ENCODE measurements around the gene ISOC1. TPM values are rescaled to one million over a fixed set of nuclear protein-coding genes. Genes with fewer than 3 reads are reported as not detected.

The ISOC1 gene
- polyA plus RNA-seq, 4 donors = 43.8 to 65.4 (median 55.9) TPM

GRCh38 chr5:129061849-129062248 lies 32.7 kb upstream of the ISOC1 start:
- FAIRE-seq = no peak
- no peaks in the 10 kb centered on the region for H3K27me3 ChIP-seq (ENCODE audit: control insufficient read depth in 3 of 3, insufficient read depth in 3 of 3, low read length in 3 of 3)
- peaks cover 0 to 4% of the 10 kb centered on the region in 2 donors for H3K9me3 ChIP-seq (ENCODE audit: control insufficient read depth in 2 of 2, insufficient read depth in 1 of 2, low read depth in 1 of 2, low read length in 1 of 2)
- no peak for DNase-seq
- no peak overlapping the region for H3K27ac ChIP-seq (ENCODE audit: low read depth in 1 of 3, low read length in 2 of 3)
- H3K4me3 ChIP-seq (ENCODE audit: low read depth in 1 of 3, low read length in 3 of 3) = no peak overlapping the region
- 38 to 70% (median 50%) methylated on average over 2 of the region's 2 CpGs for WGBS, 3 donors
- no peaks in the 10 kb centered on the region for H3K36me3 ChIP-seq (ENCODE audit: control insufficient read depth in 3 of 3, insufficient read depth in 2 of 3, low read depth in 1 of 3, low read length in 3 of 3)
- no peaks in the 10 kb centered on the region for H3K4me1 ChIP-seq (ENCODE audit: control insufficient read depth in 3 of 3, insufficient read depth in 2 of 3, low read depth in 1 of 3, low read length in 2 of 3)

GRCh38 chr5:129063483-129064113 lies 31.0 kb upstream of the ISOC1 start:
- no peaks in the 10 kb centered on the region for H3K27me3 ChIP-seq (ENCODE audit: control insufficient read depth in 3 of 3, insufficient read depth in 3 of 3, low read length in 3 of 3)
- H3K4me1 ChIP-seq (ENCODE audit: control insufficient read depth in 3 of 3, insufficient read depth in 2 of 3, low read depth in 1 of 3, low read length in 2 of 3) = no peaks in the 10 kb centered on the region
- FAIRE-seq = no peak
- WGBS, 3 donors = 75 to 94% (median 78%) methylated on average over 1 of the region's 1 CpG
- H3K9me3 ChIP-seq (ENCODE audit: control insufficient read depth in 2 of 2, insufficient read depth in 1 of 2, low read depth in 1 of 2, low read length in 1 of 2) = no peaks in the 10 kb centered on the region
- H3K4me3 ChIP-seq (ENCODE audit: low read depth in 1 of 3, low read length in 3 of 3) = no peak overlapping the region
- H3K36me3 ChIP-seq (ENCODE audit: control insufficient read depth in 3 of 3, insufficient read depth in 2 of 3, low read depth in 1 of 3, low read length in 3 of 3) = no peaks in the 10 kb centered on the region
- no peak for DNase-seq
- no peak overlapping the region for H3K27ac ChIP-seq (ENCODE audit: low read depth in 1 of 3, low read length in 2 of 3)

- no peaks in the 10 kb centered on the region for H3K4me1 ChIP-seq (ENCODE audit: control insufficient read depth in 3 of 3, insufficient read depth in 2 of 3, low read depth in 1 of 3, low read length in 2 of 3)
- WGBS, 3 donors = 74 to 91% (median 88%) methylated on average over 2 of the region's 2 CpGs
- no peaks in the 10 kb centered on the region for H3K36me3 ChIP-seq (ENCODE audit: control insufficient read depth in 3 of 3, insufficient read depth in 2 of 3, low read depth in 1 of 3, low read length in 3 of 3)
- FAIRE-seq (no peak), DNase-seq (no peak)
- no peaks in the 10 kb centered on the region for H3K27me3 ChIP-seq (ENCODE audit: control insufficient read depth in 3 of 3, insufficient read depth in 3 of 3, low read length in 3 of 3)
- no peak overlapping the region for H3K27ac ChIP-seq (ENCODE audit: low read depth in 1 of 3, low read length in 2 of 3)
- no peak overlapping the region for H3K4me3 ChIP-seq (ENCODE audit: low read depth in 1 of 3, low read length in 3 of 3)
- H3K9me3 ChIP-seq (ENCODE audit: control insufficient read depth in 2 of 2, insufficient read depth in 1 of 2, low read depth in 1 of 2, low read length in 1 of 2) = no peaks in the 10 kb centered on the region
These were observed 28.8 kb upstream of the ISOC1 start for GRCh38 chr5:129065721-129066120.

- no peak for FAIRE-seq
- Histone ChIP-seq H3K27me3 (ENCODE audit: control insufficient read depth in 3 of 3, insufficient read depth in 3 of 3, low read length in 3 of 3) (no peaks in the 10 kb centered on the region), H3K27ac (ENCODE audit: low read depth in 1 of 3, low read length in 2 of 3) (no peak overlapping the region)
These were observed 26.8 kb upstream of the ISOC1 start for GRCh38 chr5:129067745-129068144.

GRCh38 chr5:129069292-129069691 lies 25.3 kb upstream of the ISOC1 start:
- no peak overlapping the region for H3K27ac ChIP-seq (ENCODE audit: low read depth in 1 of 3, low read length in 2 of 3)
- no peaks in the 10 kb centered on the region for H3K27me3 ChIP-seq (ENCODE audit: control insufficient read depth in 3 of 3, insufficient read depth in 3 of 3, low read length in 3 of 3)
- H3K4me3 ChIP-seq (ENCODE audit: low read depth in 1 of 3, low read length in 3 of 3) = no peak overlapping the region
- H3K9me3 ChIP-seq (ENCODE audit: control insufficient read depth in 2 of 2, insufficient read depth in 1 of 2, low read depth in 1 of 2, low read length in 1 of 2) = no peaks in the 10 kb centered on the region
- DNase-seq (no peak), FAIRE-seq (no peak)
- 81 to 86% (median 82%) methylated on average over 2 of the region's 2 CpGs for WGBS, 3 donors
- no peaks in the 10 kb centered on the region for H3K4me1 ChIP-seq (ENCODE audit: control insufficient read depth in 3 of 3, insufficient read depth in 2 of 3, low read depth in 1 of 3, low read length in 2 of 3)
- no peaks in the 10 kb centered on the region for H3K36me3 ChIP-seq (ENCODE audit: control insufficient read depth in 3 of 3, insufficient read depth in 2 of 3, low read depth in 1 of 3, low read length in 3 of 3)

More at GRCh38 chr5:129067745-129068144, 26.8 kb upstream of the ISOC1 start:
- Histone ChIP-seq H3K9me3 (ENCODE audit: control insufficient read depth in 2 of 2, insufficient read depth in 1 of 2, low read depth in 1 of 2, low read length in 1 of 2) (no peaks in the 10 kb centered on the region), H3K36me3 (ENCODE audit: control insufficient read depth in 3 of 3, insufficient read depth in 2 of 3, low read depth in 1 of 3, low read length in 3 of 3) (no peaks in the 10 kb centered on the region), H3K4me3 (ENCODE audit: low read depth in 1 of 3, low read length in 3 of 3) (no peak overlapping the region), H3K4me1 (ENCODE audit: control insufficient read depth in 3 of 3, insufficient read depth in 2 of 3, low read depth in 1 of 3, low read length in 2 of 3) (no peaks in the 10 kb centered on the region)
- no peak for DNase-seq

GRCh38 chr5:129073111-129073510 lies 21.4 kb upstream of the ISOC1 start:
- Histone ChIP-seq H3K36me3 (ENCODE audit: control insufficient read depth in 3 of 3, insufficient read depth in 2 of 3, low read depth in 1 of 3, low read length in 3 of 3) (no peaks in the 10 kb centered on the region), H3K27me3 (ENCODE audit: control insufficient read depth in 3 of 3, insufficient read depth in 3 of 3, low read length in 3 of 3) (no peaks in the 10 kb centered on the region), H3K27ac (ENCODE audit: low read depth in 1 of 3, low read length in 2 of 3) (no peak overlapping the region), H3K9me3 (ENCODE audit: control insufficient read depth in 2 of 2, insufficient read depth in 1 of 2, low read depth in 1 of 2, low read length in 1 of 2) (no peaks in the 10 kb centered on the region), H3K4me1 (ENCODE audit: control insufficient read depth in 3 of 3, insufficient read depth in 2 of 3, low read depth in 1 of 3, low read length in 2 of 3) (no peaks in the 10 kb centered on the region), H3K4me3 (ENCODE audit: low read depth in 1 of 3, low read length in 3 of 3) (no peak overlapping the region)
- DNase-seq = no peak
- WGBS, 3 donors = 68 to 79% (median 79%) methylated on average over 3 of the region's 3 CpGs
- no peak for FAIRE-seq

- FAIRE-seq (no peak), DNase-seq (no peak)
- Histone ChIP-seq H3K27me3 (ENCODE audit: control insufficient read depth in 3 of 3, insufficient read depth in 3 of 3, low read length in 3 of 3) (no peaks in the 10 kb centered on the region), H3K4me3 (ENCODE audit: low read depth in 1 of 3, low read length in 3 of 3) (no peak overlapping the region), H3K4me1 (ENCODE audit: control insufficient read depth in 3 of 3, insufficient read depth in 2 of 3, low read depth in 1 of 3, low read length in 2 of 3) (no peaks in the 10 kb centered on the region), H3K36me3 (ENCODE audit: control insufficient read depth in 3 of 3, insufficient read depth in 2 of 3, low read depth in 1 of 3, low read length in 3 of 3) (no peaks in the 10 kb centered on the region), H3K27ac (ENCODE audit: low read depth in 1 of 3, low read length in 2 of 3) (no peak overlapping the region), H3K9me3 (ENCODE audit: control insufficient read depth in 2 of 2, insufficient read depth in 1 of 2, low read depth in 1 of 2, low read length in 1 of 2) (no peaks in the 10 kb centered on the region)
- WGBS, 3 donors = 66 to 73% (median 67%) methylated on average over 4 of the region's 4 CpGs
These were observed 19.6 kb upstream of the ISOC1 start for GRCh38 chr5:129074903-129075302.

- Histone ChIP-seq H3K27me3 (ENCODE audit: control insufficient read depth in 3 of 3, insufficient read depth in 3 of 3, low read length in 3 of 3) (no peaks in the 10 kb centered on the region), H3K9me3 (ENCODE audit: control insufficient read depth in 2 of 2, insufficient read depth in 1 of 2, low read depth in 1 of 2, low read length in 1 of 2) (no peaks in the 10 kb centered on the region), H3K27ac (ENCODE audit: low read depth in 1 of 3, low read length in 2 of 3) (no peak overlapping the region), H3K4me1 (ENCODE audit: control insufficient read depth in 3 of 3, insufficient read depth in 2 of 3, low read depth in 1 of 3, low read length in 2 of 3) (no peaks in the 10 kb centered on the region), H3K4me3 (ENCODE audit: low read depth in 1 of 3, low read length in 3 of 3) (no peak overlapping the region), H3K36me3 (ENCODE audit: control insufficient read depth in 3 of 3, insufficient read depth in 2 of 3, low read depth in 1 of 3, low read length in 3 of 3) (no peaks in the 10 kb centered on the region)
- WGBS, 3 donors = 54 to 72% (median 56%) methylated on average over 3 of the region's 3 CpGs
- FAIRE-seq (no peak), DNase-seq (no peak)
These were observed 17.0 kb upstream of the ISOC1 start for GRCh38 chr5:129077433-129078075.

- Histone ChIP-seq H3K27me3 (ENCODE audit: control insufficient read depth in 3 of 3, insufficient read depth in 3 of 3, low read length in 3 of 3) (no peaks in the 10 kb centered on the region), H3K4me3 (ENCODE audit: low read depth in 1 of 3, low read length in 3 of 3) (no peak overlapping the region), H3K4me1 (ENCODE audit: control insufficient read depth in 3 of 3, insufficient read depth in 2 of 3, low read depth in 1 of 3, low read length in 2 of 3) (no peaks in the 10 kb centered on the region), H3K36me3 (ENCODE audit: control insufficient read depth in 3 of 3, insufficient read depth in 2 of 3, low read depth in 1 of 3, low read length in 3 of 3) (no peaks in the 10 kb centered on the region), H3K27ac (ENCODE audit: low read depth in 1 of 3, low read length in 2 of 3) (no peak overlapping the region), H3K9me3 (ENCODE audit: control insufficient read depth in 2 of 2, insufficient read depth in 1 of 2, low read depth in 1 of 2, low read length in 1 of 2) (no peaks in the 10 kb centered on the region)
- DNase-seq (no peak), FAIRE-seq (no peak)
- 48 to 62% (median 60%) methylated on average over 1 of the region's 1 CpG for WGBS, 3 donors
These were observed 16.3 kb upstream of the ISOC1 start for GRCh38 chr5:129078247-129078646.

Measured in small intestine (tissue), 7 donors.